Measurements from ENCODE around the gene CACFD1. TPM values are rescaled to one million over a fixed set of nuclear protein-coding genes. Genes with fewer than 3 reads are reported as not detected.
A peak's percentile ranks its signal among the peaks of the same experiment; 100 is the strongest.

CACFD1 gene
- total and polyA plus RNA-seq, 2 of the 13 experiments (the other 11 are each of a cell fraction or from before 2014, with no cell fraction given) = 13.8 to 14.6 TPM

DNA sequence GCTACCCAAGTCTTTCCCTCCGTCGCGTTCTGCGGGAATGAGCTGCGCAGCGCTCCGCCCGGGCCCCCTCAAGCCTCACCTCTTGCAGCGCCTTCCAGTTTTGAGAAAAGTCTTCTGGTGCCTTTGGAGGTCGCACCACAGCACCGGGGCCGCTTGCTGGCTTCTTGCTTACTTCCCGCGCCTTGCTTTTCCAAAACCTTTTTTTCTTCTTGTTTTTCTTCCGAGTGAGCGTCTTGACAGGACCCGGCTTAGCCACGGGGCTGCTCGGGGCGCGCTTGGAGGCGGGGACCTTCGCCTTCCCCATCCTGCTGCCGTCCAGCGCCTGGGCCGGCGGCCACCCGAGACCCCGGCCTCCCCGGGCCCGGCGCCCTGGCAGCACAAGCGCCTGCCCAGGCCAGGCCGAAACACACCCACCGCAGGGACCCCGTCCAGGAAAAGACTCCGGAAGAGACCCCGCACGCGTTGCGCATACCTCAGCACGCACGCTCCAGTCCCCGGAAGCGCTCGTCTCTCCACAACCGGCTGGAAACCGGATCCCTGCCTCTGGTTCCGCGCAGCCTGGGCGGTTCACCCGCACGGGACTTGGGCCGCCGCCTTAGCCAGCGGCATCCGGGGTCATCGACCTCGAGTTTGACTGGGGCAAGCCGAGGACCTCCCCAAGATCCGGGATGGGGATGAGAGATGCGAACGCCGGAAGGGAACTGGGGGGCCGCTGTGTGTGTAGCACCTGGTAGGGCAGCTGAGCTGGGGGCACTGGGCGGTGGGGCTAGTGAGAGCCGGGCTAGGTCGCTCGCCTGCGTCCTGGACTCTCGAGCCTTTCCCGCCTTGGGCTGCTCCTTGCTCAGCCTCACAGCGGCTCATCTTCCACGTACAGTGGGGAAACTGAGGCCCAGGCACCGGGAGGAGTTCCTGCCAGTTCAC is 42.0 kb upstream of the CACFD1 start, which contains the start of gene REXO4 (continued):
- no peak for TF ChIP-seq PLRG1 (conservative IDR thresholded peaks at IDR 0.05)
- no peak for TF ChIP-seq TCF7 (IDR thresholded peaks at IDR 0.05; ENCODE audit: low read depth)
- TF ChIP-seq, protein P1, sequence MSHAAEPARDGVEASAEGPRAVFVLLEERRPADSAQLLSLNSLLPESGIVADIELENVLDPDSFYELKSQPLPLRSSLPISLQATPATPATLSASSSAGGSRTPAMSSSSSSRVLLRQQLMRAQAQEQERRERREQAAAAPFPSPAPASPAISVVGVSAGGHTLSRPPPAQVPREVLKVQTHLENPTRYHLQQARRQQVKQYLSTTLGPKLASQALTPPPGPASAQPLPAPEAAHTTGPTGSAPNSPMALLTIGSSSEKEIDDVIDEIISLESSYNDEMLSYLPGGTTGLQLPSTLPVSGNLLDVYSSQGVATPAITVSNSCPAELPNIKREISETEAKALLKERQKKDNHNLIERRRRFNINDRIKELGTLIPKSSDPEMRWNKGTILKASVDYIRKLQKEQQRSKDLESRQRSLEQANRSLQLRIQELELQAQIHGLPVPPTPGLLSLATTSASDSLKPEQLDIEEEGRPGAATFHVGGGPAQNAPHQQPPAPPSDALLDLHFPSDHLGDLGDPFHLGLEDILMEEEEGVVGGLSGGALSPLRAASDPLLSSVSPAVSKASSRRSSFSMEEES (CRISPR knock-in tag; IDR thresholded peaks at IDR 0.05) = peak; percentile 39; the same call in 1 of the 2 replicates
- TF ChIP-seq, protein P2, sequence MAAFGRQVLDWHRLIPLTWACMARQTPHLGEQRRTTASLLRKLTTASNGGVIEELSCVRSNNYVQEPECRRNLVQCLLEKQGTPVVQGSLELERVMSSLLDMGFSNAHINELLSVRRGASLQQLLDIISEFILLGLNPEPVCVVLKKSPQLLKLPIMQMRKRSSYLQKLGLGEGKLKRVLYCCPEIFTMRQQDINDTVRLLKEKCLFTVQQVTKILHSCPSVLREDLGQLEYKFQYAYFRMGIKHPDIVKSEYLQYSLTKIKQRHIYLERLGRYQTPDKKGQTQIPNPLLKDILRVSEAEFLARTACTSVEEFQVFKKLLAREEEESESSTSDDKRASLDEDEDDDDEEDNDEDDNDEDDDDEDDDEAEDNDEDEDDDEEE (CRISPR knock-in tag; IDR thresholded peaks at IDR 0.05) = no peak
- TF ChIP-seq ZNF329 (CRISPR knock-in tag; IDR thresholded peaks at IDR 0.05; ENCODE audit: low read depth) = 0 out of 2 replicates have a peak, but pooled peaks have one; percentile 53
- peak; percentile 75 for TF ChIP-seq ZNF205 (CRISPR knock-in tag; IDR thresholded peaks at IDR 0.05)
- TF ChIP-seq ZNF792 (CRISPR knock-in tag; IDR thresholded peaks at IDR 0.05) = peak; percentile 67
- TF ChIP-seq HNRNPLL (IDR thresholded peaks at IDR 0.05; ENCODE audit: low read depth, low read length, poor library complexity, severe bottlenecking) = peak; percentile 83
- TF ChIP-seq PPARG (CRISPR knock-in tag; conservative IDR thresholded peaks at IDR 0.05) = peak; percentile 63; the same call in 1 of the 2 replicates
- TF ChIP-seq, protein P3, sequence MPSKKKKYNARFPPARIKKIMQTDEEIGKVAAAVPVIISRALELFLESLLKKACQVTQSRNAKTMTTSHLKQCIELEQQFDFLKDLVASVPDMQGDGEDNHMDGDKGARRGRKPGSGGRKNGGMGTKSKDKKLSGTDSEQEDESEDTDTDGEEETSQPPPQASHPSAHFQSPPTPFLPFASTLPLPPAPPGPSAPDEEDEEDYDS (CRISPR knock-in tag; IDR thresholded peaks at IDR 0.05) = no peak; the same call in 1 of the 2 replicates
- peak; percentile 79 for TF ChIP-seq ATF1 (CRISPR knock-in tag; IDR thresholded peaks at IDR 0.05)
- TF ChIP-seq, protein P4, sequence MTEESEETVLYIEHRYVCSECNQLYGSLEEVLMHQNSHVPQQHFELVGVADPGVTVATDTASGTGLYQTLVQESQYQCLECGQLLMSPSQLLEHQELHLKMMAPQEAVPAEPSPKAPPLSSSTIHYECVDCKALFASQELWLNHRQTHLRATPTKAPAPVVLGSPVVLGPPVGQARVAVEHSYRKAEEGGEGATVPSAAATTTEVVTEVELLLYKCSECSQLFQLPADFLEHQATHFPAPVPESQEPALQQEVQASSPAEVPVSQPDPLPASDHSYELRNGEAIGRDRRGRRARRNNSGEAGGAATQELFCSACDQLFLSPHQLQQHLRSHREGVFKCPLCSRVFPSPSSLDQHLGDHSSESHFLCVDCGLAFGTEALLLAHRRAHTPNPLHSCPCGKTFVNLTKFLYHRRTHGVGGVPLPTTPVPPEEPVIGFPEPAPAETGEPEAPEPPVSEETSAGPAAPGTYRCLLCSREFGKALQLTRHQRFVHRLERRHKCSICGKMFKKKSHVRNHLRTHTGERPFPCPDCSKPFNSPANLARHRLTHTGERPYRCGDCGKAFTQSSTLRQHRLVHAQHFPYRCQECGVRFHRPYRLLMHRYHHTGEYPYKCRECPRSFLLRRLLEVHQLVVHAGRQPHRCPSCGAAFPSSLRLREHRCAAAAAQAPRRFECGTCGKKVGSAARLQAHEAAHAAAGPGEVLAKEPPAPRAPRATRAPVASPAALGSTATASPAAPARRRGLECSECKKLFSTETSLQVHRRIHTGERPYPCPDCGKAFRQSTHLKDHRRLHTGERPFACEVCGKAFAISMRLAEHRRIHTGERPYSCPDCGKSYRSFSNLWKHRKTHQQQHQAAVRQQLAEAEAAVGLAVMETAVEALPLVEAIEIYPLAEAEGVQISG (CRISPR knock-in tag; IDR thresholded peaks at IDR 0.05) = peak; percentile 95
- peak; percentile 78; the same call in 1 of the 2 replicates for TF ChIP-seq ZNF124 (CRISPR knock-in tag; IDR thresholded peaks at IDR 0.05)
- TF ChIP-seq, protein P5, sequence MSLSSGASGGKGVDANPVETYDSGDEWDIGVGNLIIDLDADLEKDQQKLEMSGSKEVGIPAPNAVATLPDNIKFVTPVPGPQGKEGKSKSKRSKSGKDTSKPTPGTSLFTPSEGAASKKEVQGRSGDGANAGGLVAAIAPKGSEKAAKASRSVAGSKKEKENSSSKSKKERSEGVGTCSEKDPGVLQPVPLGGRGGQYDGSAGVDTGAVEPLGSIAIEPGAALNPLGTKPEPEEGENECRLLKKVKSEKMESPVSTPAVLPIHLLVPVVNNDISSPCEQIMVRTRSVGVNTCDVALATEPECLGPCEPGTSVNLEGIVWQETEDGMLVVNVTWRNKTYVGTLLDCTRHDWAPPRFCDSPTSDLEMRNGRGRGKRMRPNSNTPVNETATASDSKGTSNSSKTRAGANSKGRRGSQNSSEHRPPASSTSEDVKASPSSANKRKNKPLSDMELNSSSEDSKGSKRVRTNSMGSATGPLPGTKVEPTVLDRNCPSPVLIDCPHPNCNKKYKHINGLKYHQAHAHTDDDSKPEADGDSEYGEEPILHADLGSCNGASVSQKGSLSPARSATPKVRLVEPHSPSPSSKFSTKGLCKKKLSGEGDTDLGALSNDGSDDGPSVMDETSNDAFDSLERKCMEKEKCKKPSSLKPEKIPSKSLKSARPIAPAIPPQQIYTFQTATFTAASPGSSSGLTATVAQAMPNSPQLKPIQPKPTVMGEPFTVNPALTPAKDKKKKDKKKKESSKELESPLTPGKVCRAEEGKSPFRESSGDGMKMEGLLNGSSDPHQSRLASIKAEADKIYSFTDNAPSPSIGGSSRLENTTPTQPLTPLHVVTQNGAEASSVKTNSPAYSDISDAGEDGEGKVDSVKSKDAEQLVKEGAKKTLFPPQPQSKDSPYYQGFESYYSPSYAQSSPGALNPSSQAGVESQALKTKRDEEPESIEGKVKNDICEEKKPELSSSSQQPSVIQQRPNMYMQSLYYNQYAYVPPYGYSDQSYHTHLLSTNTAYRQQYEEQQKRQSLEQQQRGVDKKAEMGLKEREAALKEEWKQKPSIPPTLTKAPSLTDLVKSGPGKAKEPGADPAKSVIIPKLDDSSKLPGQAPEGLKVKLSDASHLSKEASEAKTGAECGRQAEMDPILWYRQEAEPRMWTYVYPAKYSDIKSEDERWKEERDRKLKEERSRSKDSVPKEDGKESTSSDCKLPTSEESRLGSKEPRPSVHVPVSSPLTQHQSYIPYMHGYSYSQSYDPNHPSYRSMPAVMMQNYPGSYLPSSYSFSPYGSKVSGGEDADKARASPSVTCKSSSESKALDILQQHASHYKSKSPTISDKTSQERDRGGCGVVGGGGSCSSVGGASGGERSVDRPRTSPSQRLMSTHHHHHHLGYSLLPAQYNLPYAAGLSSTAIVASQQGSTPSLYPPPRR (CRISPR knock-in tag; IDR thresholded peaks at IDR 0.05; ENCODE audit: borderline replicate concordance) = peak; percentile 48; the same call in 1 of the 2 replicates
- TF ChIP-seq, protein P6, sequence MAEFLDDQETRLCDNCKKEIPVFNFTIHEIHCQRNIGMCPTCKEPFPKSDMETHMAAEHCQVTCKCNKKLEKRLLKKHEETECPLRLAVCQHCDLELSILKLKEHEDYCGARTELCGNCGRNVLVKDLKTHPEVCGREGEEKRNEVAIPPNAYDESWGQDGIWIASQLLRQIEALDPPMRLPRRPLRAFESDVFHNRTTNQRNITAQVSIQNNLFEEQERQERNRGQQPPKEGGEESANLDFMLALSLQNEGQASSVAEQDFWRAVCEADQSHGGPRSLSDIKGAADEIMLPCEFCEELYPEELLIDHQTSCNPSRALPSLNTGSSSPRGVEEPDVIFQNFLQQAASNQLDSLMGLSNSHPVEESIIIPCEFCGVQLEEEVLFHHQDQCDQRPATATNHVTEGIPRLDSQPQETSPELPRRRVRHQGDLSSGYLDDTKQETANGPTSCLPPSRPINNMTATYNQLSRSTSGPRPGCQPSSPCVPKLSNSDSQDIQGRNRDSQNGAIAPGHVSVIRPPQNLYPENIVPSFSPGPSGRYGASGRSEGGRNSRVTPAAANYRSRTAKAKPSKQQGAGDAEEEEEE (CRISPR knock-in tag; IDR thresholded peaks at IDR 0.05; ENCODE audit: borderline replicate concordance) = no peak
- TF ChIP-seq ZNF776 (CRISPR knock-in tag; IDR thresholded peaks at IDR 0.05) = peak; percentile 72; the same call in 1 of the 2 replicates

Measured in HepG2 (cell line).